VCaP (cell line): ENCODE results near the gene CDK7.

Experiments
- H3K27ac ChIP-seq: fragments of 450-650 bp; 2 replicates; pipeline ENCODE4 v1.5.1; 2017
- CTCF ChIP-seq: fragments of 450-650 bp; conservative IDR thresholded peaks from 2 replicates; pipeline ENCODE4 v1.5.1; 2017; ENCODE audit warnings: mild to moderate bottlenecking, moderate library complexity

The CDK7 gene

DNA sequence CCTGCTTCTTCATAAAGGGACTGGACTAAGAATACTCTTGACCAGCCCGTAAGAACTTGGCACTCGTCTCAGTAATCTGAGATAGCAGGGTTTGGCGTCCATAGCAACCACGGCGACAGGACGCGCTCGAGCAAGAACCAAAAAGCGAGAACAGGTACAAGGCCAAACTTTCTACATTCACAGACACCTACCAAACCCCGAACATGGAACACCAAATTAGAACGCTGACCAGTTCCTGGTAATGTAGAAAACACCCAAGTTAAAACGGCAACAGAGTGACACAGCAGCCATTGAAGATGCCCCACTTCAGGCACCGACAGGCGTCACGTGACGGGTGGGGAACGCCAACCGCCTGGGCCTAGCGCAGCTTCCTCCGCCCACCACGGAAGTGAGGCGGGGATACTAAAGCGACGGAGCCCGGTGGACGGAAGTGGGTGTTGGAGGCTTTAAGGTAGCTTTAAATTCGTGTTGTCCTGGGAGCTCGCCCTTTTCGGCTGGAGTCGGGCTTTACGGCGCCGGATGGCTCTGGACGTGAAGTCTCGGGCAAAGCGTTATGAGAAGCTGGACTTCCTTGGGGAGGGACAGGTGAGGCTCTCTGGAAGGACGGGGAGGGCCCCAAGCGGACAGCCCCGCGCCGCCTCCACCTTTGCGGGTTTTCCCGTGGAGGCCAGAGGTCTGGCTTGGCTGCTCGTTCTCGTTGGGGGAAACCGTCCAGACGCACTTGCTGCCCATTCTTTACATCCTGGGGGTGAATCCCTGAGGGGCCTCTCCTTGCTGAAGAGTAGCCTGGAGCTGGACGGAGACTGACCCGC, at the start of gene CDK7:
CDK7 (plus strand) TSS at position 430 of the 812 bp plus-strand sequence; CDS start at position 520, 90 bp downstream.
- peak within 1 kb of the TSS; percentile 83 for H3K27ac ChIP-seq
- no peak for TF ChIP-seq CTCF

DNA sequence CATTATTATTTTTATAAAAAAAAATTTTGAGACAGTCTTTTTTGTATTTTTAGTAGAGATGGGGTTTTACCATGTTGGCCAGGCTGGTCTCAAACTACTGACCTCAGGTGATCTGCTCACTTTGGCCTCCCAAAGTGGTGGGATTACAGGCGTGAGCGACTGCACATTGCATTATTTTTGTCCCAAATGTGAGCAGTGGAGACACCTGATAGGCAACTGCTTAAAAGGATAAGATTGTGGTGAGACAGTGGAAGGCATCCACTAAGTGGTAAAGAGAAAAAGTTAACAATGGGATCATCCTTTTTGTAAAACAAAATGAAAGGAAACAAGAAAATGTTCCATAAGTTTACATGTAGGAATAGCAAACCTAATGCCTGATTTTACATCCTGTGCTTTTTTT, 47.3 kb upstream of the CDK7 start:
- no peak for TF ChIP-seq CTCF
- H3K27ac ChIP-seq, result no peak overlapping the region

GRCh38 chr5:69188811-69189161, 45.9 kb upstream of the CDK7 start:
- no peak for TF ChIP-seq CTCF
- H3K27ac ChIP-seq, result peak overlapping the region; percentile 84

DNA sequence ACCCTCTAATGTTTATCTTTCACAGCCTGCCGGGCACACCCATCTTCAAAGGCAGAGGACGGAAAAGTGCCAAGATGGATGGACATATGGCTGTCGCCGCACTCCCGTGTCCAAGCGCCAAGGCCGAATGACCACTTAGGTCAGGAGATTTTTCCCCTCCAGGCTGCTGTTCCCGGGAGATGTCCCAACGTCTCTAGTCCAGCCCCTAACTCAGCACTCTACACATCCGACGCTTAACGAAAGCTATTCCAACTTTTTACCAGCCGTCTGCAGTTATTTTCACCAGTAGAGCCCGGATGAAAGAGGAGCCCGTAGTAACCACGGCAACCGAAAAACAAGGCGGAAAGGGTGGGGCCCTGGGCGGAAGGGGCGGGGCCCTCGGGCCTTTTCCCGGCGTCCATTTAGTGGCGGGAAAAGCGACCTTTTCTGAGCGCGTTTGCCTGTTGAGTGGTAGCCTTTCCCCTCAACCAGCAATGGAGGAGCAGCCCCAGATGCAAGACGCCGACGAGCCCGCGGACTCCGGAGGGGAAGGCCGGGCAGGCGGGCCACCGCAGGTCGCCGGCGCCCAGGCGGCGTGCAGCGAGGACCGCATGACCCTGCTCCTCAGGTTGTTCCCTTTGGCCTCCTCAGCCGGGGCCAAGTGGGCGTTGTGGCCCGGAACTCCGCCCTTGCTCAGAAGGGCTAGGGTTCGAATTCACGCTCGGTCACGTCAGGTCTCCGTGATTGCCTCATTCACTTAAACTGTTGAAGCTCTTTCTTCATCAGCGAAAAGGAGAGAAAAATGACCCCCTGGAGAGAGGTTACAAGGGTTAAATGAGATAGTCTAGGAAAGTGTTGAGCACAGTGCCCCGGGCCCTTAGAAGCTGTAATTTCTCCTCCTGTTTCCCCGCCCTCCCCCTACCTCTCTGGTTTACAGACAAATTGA, 45.3 kb upstream of the CDK7 start, which contains the start of gene CENPH:
CENPH (plus strand) TSS at position 422 of the 925 bp plus-strand sequence; CDS start at position 474, 52 bp downstream.
- peak within 1 kb of the TSS; percentile 84 for H3K27ac ChIP-seq
- TF ChIP-seq CTCF, result no peak

DNA sequence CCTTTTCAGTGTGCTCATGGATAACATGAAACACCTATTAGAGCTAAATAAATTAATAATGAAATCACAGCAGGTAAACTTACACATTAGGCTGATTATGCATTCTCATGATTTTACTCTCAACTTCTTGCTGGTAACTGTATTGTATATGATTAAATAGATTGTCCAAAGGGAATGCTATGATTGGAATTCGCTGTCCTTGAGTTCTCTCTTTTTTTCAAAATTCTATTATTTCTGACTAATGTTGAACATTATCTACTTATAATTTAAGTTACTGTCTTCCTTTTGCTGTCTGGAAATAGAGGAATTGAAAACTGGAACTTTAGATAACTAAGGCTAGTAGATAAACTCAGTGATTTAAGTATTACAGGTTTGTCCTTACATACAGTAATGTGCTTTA, 32.2 kb upstream of the CDK7 start:
- no peak overlapping the region for H3K27ac ChIP-seq
- no peak for TF ChIP-seq CTCF

GRCh38 chr5:69206528-69207190, 28.0 kb upstream of the CDK7 start:
- H3K27ac ChIP-seq, result no peak overlapping the region
- no peak for TF ChIP-seq CTCF

- no peak for TF ChIP-seq CTCF
- H3K27ac ChIP-seq, result no peak overlapping the region
Measured at GRCh38 chr5:69209602-69210001, 25.1 kb upstream of the CDK7 start.
